Right cardiac atrium (tissue), 5 donors: ENCODE data around the gene ETNK1. TPM values are rescaled to one million over a fixed set of nuclear protein-coding genes. Genes with fewer than 3 reads are reported as not detected.

ENCODE experiments used
- ATAC-seq, 2 donors: fragments of 200-7000 bp; cut with Tn5 transposase; one replicate each; pipeline versions ENCODE4 v1.8.0 to v1.9.1; 2020; ENCODE audit warnings: moderate library complexity in 2 of 2, mild to moderate bottlenecking in 1 of 2
- DNase-seq, 3 donors: peaks; one replicate each; pipeline ENCODE4 v3.0.0-alpha.2; 2020
- H3K27ac ChIP-seq: one replicate; pipeline ENCODE4 v1.5.1; 2013; ENCODE audit warnings: mild to moderate bottlenecking, low read length, control low read depth, moderate library complexity
- H3K27me3 ChIP-seq: one replicate; pipeline ENCODE4 v1.6.1; 2013; ENCODE audit not compliant: control insufficient read depth, insufficient read depth
- H3K4me1 ChIP-seq: one replicate; pipeline ENCODE4 v1.6.1; 2013; ENCODE audit warnings: low read length; ENCODE audit not compliant: control insufficient read depth, insufficient read depth
- H3K4me3 ChIP-seq: one replicate; pipeline ENCODE4 v1.5.1; 2013; ENCODE audit warnings: low read length, control low read depth
- H3K9me3 ChIP-seq: one replicate; pipeline ENCODE4 v1.6.1; 2013; ENCODE audit warnings: low read length; ENCODE audit not compliant: control insufficient read depth
- WGBS: extraction: QIAGEN DNeasy Blood & Tissue Kit; methylation state at CpG from one replicate; pipeline ENCODE4 v1.1.7; 2013; 5-methylcytosine and 5-hydroxymethylcytosine counted together
- intact Hi-C, 4 donors: fragments of 100-400 bp; cut with DNase I; formaldehyde crosslinking; loops; one replicate each; pipeline versions ENCODE4 v1.11.0 to v1.14.0; 2022 to 2023
- polyA plus RNA-seq: library from polyadenylated mRNA; stranded (reverse); fragments of 200-250 nt; gene quantifications from one replicate; pipeline ENCODE4 v1.2.3, GENCODE V29; 2013
- total RNA-seq, 4 donors: library from RNA; stranded (reverse); fragmentation: NEBNext Ultra II Directional; extraction: Animal tissue kit (Norgen Biotek cat#: 25700); gene quantifications; one replicate each; pipeline ENCODE4 v1.2.1, GENCODE V29; 2021
- donor health status: healthy with polysubstance abuse.
- donor health status: DM: no; HTN: yes; CAD: no.
- donor health status: DM: no; HTN: no; CAD: no.
- donor health status: DM: no; HTN: yes; CAD: no; lungs with severe emphysema.
- donor health status: DM: yes; HTN: yes; CAD: no.

ETNK1 gene
- total and polyA plus RNA-seq, 5 donors = 8.9 to 36.2 (median 28.7) TPM

DNA sequence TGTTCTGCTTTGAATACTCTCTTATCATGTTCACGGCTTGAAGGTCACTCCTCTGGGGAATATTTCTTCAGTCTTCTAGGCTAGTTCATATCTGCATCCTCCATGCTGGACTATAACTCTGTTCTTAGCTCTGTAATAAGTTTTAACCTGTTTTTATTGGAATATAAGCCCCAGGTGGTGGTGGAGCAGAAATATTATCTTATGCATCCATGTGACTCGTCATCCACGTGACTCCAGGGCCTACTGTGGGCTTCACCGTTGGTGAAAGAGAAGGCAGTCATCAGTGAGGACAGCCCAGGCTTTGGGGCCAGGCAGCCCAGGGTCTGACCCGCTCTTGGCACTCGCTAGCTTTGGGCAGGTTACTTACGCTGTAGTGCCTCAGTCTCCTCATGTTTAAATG is 87.1 kb downstream of the ETNK1 start:
- Histone ChIP-seq H3K9me3 (no peaks in the 10 kb centered on the region), H3K27ac (no peak overlapping the region), H3K4me1 (no peaks in the 10 kb centered on the region), H3K27me3 (no peaks in the 10 kb centered on the region), H3K4me3 (no peak overlapping the region)
- intact Hi-C loops = no loop called here
- ATAC-seq (no peak), DNase-seq (no peak)
- 75% methylated on average over 7 of the region's 7 CpGs for WGBS

DNA sequence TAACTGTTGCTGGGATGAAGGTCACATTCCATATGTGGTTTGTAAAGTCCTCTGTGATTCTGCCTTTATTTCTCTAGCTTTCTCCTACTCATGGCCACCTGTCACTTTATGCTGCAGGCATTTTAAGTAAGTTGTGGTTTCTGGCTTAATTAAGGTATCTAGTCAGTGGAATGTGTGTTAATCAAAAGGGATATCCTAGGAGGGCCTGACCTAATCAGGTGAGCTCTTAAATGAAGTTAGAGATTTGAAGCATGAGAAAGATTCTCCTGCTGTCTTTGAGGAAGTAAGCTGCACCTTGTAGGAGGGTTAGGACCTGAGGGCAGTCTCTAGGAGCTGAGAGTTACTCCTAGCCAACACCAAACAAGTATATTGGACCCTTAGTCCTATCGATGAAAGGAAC is 90.3 kb downstream of the ETNK1 start:
- H3K4me1 ChIP-seq = no peaks in the 10 kb centered on the region
- no peak overlapping the region for H3K27ac ChIP-seq
- no peaks in the 10 kb centered on the region for H3K27me3 ChIP-seq
- no peaks in the 10 kb centered on the region for H3K9me3 ChIP-seq
- intact Hi-C loops = no loop called here
- DNase-seq (no peak), ATAC-seq (no peak)
- 94% methylated on average over 1 of the region's 1 CpG for WGBS
- H3K4me3 ChIP-seq = no peak overlapping the region

DNA sequence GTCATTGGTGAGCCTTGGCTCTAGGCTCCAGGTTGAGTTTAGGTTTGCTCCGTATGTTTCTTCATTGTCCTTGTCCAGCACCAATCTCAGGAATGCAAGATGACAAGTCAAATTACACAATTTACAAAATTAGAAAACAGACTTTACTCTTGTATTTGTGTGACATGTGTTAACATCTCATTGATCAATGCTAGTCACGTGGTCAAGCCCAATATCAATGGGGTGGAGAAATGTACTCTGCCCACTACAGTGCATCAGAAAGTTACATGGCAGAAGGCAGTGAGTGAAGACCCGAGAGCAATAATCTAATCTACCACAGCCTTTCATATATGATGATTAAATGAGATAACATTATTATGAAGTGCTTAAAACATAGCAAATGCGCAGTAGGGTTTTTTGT is 94.8 kb downstream of the ETNK1 start:
- H3K27me3 ChIP-seq = no peaks in the 10 kb centered on the region
- no peaks in the 10 kb centered on the region for H3K4me1 ChIP-seq
- no peak overlapping the region for H3K27ac ChIP-seq
- no peak for ATAC-seq
- 82% methylated on average over 4 of the region's 4 CpGs for WGBS
- intact Hi-C loops = no loop called here
- no peak overlapping the region for H3K4me3 ChIP-seq
- no peak for DNase-seq
- no peaks in the 10 kb centered on the region for H3K9me3 ChIP-seq

DNA sequence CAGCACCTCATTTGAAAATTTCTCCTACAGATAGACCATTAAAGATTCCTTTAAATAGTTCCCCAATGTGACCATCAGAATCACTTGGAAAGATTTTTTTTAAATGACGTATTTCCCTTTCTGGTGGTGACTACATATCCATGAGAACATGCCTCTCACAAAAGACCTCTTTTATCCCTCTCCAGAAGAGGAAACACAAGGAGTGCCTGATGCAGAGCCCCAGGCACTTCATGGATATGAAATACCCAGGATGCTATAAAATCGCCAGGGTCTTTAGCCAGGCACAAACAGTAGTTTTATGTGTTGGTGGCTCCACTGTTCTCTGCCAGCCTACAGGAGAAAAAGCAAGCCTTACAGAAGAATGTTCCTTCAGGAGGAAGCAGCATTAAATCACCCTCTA is 97.1 kb downstream of the ETNK1 start:
- Histone ChIP-seq H3K27me3 (no peaks in the 10 kb centered on the region), H3K9me3 (no peaks in the 10 kb centered on the region), H3K27ac (no peak overlapping the region), H3K4me1 (no peaks in the 10 kb centered on the region), H3K4me3 (no peak overlapping the region)
- ATAC-seq = no peak
- DNase-seq = no peak
- 86% methylated on average over 2 of the region's 2 CpGs for WGBS
- intact Hi-C loops = no loop called here

DNA sequence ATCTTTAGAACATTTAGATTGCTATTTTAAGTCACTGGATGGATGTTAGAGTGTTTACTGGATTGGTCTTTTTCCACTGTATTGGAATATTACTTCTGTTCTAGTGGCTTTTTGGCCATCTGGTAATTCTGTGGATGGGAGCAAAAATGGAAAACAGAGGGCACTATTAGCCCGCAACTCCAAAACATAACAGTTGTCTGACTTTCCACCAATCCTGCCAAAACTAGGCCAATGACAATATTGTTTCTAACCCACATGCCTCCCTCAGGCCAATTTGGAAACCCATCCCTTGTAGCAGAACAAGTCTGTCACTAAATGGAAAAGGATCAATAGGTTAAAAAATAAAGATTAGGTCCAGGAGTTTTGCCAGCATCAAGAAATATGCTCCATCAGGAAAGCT is 97.8 kb downstream of the ETNK1 start:
- DNase-seq = no peak
- H3K4me3 ChIP-seq = no peak overlapping the region
- H3K4me1 ChIP-seq = no peaks in the 10 kb centered on the region
- H3K9me3 ChIP-seq = no peaks in the 10 kb centered on the region
- WGBS = 76% methylated on average over 1 of the region's 1 CpG
- intact Hi-C loops = no loop called here
- no peaks in the 10 kb centered on the region for H3K27me3 ChIP-seq
- no peak overlapping the region for H3K27ac ChIP-seq
- no peak for ATAC-seq

DNA sequence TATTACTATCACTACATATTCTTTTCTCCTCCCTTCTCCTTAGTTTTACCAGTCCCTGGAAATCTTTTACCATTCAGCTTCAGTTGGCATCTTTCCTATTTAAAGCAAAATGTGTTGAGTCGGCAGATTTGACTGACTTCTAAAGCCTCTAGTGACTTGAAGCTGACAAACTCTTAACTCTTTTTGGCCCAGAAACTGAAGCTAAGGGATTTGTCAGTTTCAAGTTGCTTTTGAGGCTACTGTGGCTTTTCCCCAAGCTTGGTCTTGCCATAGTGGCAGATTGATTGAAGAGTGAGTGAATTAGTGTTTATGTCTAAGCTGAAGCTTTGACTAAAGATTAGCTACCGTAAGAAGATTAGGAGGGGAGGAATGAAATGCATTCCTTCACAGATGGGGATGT is 104.0 kb downstream of the ETNK1 start:
- Histone ChIP-seq H3K4me3 (no peak overlapping the region), H3K27me3 (no peaks in the 10 kb centered on the region), H3K27ac (no peak overlapping the region), H3K9me3 (no peaks in the 10 kb centered on the region), H3K4me1 (no peaks in the 10 kb centered on the region)
- intact Hi-C loops = no loop called here
- DNase-seq = no peak
- ATAC-seq = no peak
- 32% methylated on average over 2 of the region's 2 CpGs for WGBS

DNA sequence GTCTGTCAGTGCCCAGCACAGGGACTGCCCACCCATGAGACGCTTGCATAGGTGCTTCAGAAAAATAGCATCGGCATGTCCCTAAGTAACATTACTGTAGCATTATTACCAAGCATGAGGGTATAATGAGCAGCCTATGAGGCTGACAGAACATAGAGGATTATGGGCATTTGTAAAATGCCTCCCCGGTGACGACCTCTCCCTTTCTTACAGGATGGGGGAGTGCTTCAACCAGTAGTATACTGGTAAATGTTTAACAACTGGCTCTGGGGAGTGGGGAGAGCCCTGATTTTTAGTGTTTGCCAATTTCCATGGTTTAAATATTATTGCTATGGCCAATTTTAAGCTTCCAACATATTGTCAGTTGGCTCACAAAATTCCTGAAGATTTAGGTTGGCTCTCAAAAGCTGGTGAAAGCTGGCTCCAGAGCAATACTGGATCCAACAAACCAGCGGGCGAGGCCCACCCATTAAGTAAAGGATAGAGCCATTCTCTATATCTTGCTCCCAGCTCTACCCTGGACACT is 104.5 kb downstream of the ETNK1 start:
- ATAC-seq (peak in 1 of 2 donors; percentile 28), DNase-seq (no peak)
- Histone ChIP-seq H3K4me3 (no peak overlapping the region), H3K9me3 (no peaks in the 10 kb centered on the region), H3K4me1 (no peaks in the 10 kb centered on the region), H3K27me3 (no peaks in the 10 kb centered on the region), H3K27ac (no peak overlapping the region)
- 82% methylated on average over 6 of the region's 6 CpGs for WGBS
- intact Hi-C loops = no loop called here

DNA sequence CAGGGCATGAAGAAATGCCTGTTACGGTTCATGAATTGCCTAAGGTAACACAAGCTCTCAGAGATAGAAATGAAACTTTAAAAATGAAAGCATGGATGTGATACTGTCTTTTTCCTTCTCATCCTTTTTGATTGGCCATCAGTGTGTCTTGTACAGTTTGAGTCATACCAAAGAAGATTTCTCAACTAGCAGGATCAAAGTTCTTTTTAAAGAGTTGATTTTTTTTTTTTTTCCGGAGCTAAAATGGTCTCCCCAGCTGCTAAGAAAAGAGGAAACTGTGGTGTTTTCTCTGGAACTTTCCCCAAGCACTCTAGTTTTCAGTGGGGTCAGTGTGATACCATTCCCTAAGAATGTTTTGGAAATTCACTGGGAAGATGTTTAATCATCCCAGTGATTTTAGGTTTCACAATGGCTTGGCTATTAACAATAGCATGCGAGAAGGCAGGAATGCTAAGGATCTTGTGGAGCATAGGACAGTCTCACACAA is 105.0 kb downstream of the ETNK1 start:
- intact Hi-C loops = no loop called here
- WGBS = 41% methylated on average over 3 of the region's 3 CpGs
- ATAC-seq (peak; percentile 83 to 95), DNase-seq (no peak)
- no peak overlapping the region for H3K4me3 ChIP-seq
- H3K9me3 ChIP-seq = no peaks in the 10 kb centered on the region
- no peak overlapping the region for H3K27ac ChIP-seq
- no peaks in the 10 kb centered on the region for H3K4me1 ChIP-seq
- H3K27me3 ChIP-seq = no peaks in the 10 kb centered on the region

DNA sequence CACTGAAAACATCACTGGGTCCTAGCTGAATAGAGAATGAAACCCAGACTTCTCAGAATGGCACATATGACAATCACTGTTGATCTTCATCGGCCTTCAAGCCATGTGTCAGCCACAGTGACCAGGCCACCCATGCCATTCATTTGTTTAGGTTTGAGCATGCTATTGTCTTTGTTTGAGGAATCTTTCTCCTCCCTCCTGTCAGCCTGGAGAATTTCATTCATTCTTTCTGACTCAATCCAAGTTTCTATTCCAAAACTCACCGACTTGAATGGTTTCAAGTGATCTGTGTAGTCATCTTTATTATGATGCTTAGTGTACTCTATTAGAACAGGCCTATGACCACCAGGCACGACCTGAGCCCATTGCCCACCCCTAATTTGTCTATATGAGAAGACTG is 106.3 kb downstream of the ETNK1 start:
- DNase-seq = no peak
- H3K27me3 ChIP-seq = no peaks in the 10 kb centered on the region
- 74% methylated on average over 3 of the region's 3 CpGs for WGBS
- no peak overlapping the region for H3K27ac ChIP-seq
- intact Hi-C loops = no loop called here
- no peak overlapping the region for H3K4me3 ChIP-seq
- no peak for ATAC-seq
- no peaks in the 10 kb centered on the region for H3K4me1 ChIP-seq
- no peaks in the 10 kb centered on the region for H3K9me3 ChIP-seq

DNA sequence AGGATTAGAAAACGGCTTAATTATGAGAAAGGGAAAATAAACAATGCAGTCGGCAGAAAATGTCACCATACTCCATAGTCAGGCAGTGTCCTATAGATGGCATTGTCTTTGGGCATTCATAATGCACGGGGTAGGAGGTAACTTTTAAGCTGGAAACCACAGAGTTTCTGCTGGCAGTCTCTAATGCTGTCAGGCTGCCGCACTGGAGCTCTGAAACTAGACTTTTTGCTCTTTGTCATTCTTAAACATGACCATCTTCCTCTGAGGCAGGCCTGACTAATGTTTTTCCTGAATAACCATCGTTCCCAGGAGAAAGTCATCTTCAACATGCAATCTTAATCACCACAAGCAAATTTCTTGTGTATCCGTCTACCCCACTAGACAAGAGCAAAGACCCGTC is 108.8 kb downstream of the ETNK1 start:
- H3K4me1 ChIP-seq = no peaks in the 10 kb centered on the region
- no peaks in the 10 kb centered on the region for H3K27me3 ChIP-seq
- H3K27ac ChIP-seq = no peak overlapping the region
- no peak overlapping the region for H3K4me3 ChIP-seq
- no peak for ATAC-seq
- 84% methylated on average over 7 of the region's 7 CpGs for WGBS
- no peaks in the 10 kb centered on the region for H3K9me3 ChIP-seq
- intact Hi-C loops = no loop called here
- no peak for DNase-seq

DNA sequence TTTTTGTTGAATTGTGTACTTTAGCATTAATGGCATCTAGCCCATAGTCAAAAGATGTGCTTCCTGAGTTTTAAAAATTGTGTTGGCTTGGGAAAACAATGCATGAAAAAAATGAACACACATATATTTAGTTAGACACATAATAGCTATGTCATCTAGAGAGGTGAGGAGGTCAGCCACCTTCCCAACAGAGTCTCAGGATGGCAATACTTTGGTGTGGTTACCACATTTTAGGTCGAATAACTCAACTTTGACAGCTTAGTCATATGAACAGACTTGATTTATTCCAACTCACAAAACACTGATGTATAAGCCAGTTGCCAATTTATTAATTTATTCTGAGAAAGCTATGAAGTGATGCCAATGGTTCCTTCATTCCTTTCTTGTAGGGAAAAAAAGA is 114.0 kb downstream of the ETNK1 start:
- Histone ChIP-seq H3K27me3 (no peaks in the 10 kb centered on the region), H3K9me3 (no peaks in the 10 kb centered on the region), H3K4me3 (no peak overlapping the region), H3K4me1 (no peaks in the 10 kb centered on the region), H3K27ac (no peak overlapping the region)
- no peak for ATAC-seq
- 41% methylated on average over 1 of the region's 1 CpG for WGBS
- no peak for DNase-seq
- intact Hi-C loops = no loop called here
